Activated T-helper 1 cell treated with Interleukin-2 at 50 U/mL for 16 hours (primary cell): ENCODE results near the gene UBA52.
"Not testable (repeated sequence)": the region's sequence is repeated elsewhere in the genome, so short reads cannot be mapped to it uniquely, and the experiment has no call there.

Source experiments
- DNase-seq: peaks from one replicate; pipeline ENCODE4 v3.0.0-alpha.2; 2020; ENCODE audit warnings: low read depth

UBA52 gene

GRCh38 chr19:18557411-18558201 lies 14.1 kb upstream of the UBA52 start, which contains the start of gene KXD1:
Gene KXD1 (plus strand): TSS chr19:18557870. CDS start chr19:18562057, 4,187 bp downstream.
- peak; percentile 97 for DNase-seq

GRCh38 chr19:18558202-18558555 lies 13.5 kb upstream of the UBA52 start:
- no peak for DNase-seq

- no peak for DNase-seq
Measured at GRCh38 chr19:18558604-18559003, 13.1 kb upstream of the UBA52 start.

- no peak for DNase-seq
Measured at GRCh38 chr19:18559685-18560084, 12.0 kb upstream of the UBA52 start.

GRCh38 chr19:18562086-18562485 lies 9.6 kb upstream of the UBA52 start:
- no peak for DNase-seq

- DNase-seq, result no peak
Measured at GRCh38 chr19:18566953-18567352, 4.7 kb upstream of the UBA52 start.

- DNase-seq, result no peak
Measured at GRCh38 chr19:18568367-18568766, 3.3 kb upstream of the UBA52 start.

- DNase-seq, result no peak
Measured at GRCh38 chr19:18574691-18575291, 3.1 kb downstream of the UBA52 start.

GRCh38 chr19:18576383-18576782 lies 4.7 kb downstream of the UBA52 start:
- no peak for DNase-seq

GRCh38 chr19:18577365-18577914 lies 5.8 kb downstream of the UBA52 start:
- DNase-seq, result no peak

- DNase-seq, result no peak
Measured at GRCh38 chr19:18580311-18580710, 8.7 kb downstream of the UBA52 start.

GRCh38 chr19:18586306-18586705 lies 14.6 kb downstream of the UBA52 start:
- no peak for DNase-seq

GRCh38 chr19:18587561-18587960 lies 15.9 kb downstream of the UBA52 start:
- no peak for DNase-seq

- DNase-seq, result no peak
Measured at GRCh38 chr19:18587962-18588610, 16.4 kb downstream of the UBA52 start.

GRCh38 chr19:18588611-18589379 lies 17.1 kb downstream of the UBA52 start, which contains the start of gene REX1BD:
Gene REX1BD (plus strand): TSS chr19:18588798. CDS start chr19:18588802, 4 bp downstream.
- peak; percentile 82 for DNase-seq

GRCh38 chr19:18589380-18590272 lies 18.0 kb downstream of the UBA52 start:
- peak; percentile 61 for DNase-seq

GRCh38 chr19:18590273-18591272 lies 18.9 kb downstream of the UBA52 start:
- DNase-seq, result no peak

GRCh38 chr19:18591735-18592385 lies 20.2 kb downstream of the UBA52 start:
- DNase-seq, result no peak

GRCh38 chr19:18592732-18593131 lies 21.1 kb downstream of the UBA52 start:
- not testable (repeated sequence) for DNase-seq
